Neural cell (in vitro differentiated cells): Measurements from ENCODE around the gene PGBD5. TPM values are rescaled to one million over a fixed set of nuclear protein-coding genes. Genes with fewer than 3 reads are reported as not detected.

Source experiments
- H2AFZ ChIP-seq: fragments of 200-600, 300-800 bp; sonication (generic), shearing (Covaris generic); 2 replicates; pipeline ENCODE4 v1.6.0; 2014; ENCODE audit warnings: low read depth, mild to moderate bottlenecking, antibody characterized with exemption, low read length, moderate library complexity
- H3F3A ChIP-seq: fragments of 200-600 bp; shearing (Covaris generic); 2 replicates; pipeline ENCODE4 v1.6.1; 2016; ENCODE audit warnings: mild to moderate bottlenecking, moderate library complexity, mixed read lengths, antibody characterized with exemption, low read length; ENCODE audit not compliant: insufficient read depth, poor library complexity, severe bottlenecking
- H3K27ac ChIP-seq: fragments of 200-600, 300-800 bp; sonication (generic), shearing (Covaris generic); 2 replicates; pipeline ENCODE4 v1.5.1; 2014; ENCODE audit warnings: mild to moderate bottlenecking, low read length, moderate library complexity
- H3K27me3 ChIP-seq: fragments of 300-800, 200-600 bp; sonication (generic), shearing (Covaris generic); 2 replicates; pipeline ENCODE4 v1.6.0; 2014; ENCODE audit warnings: mild to moderate bottlenecking, low read depth, low read length, moderate library complexity; ENCODE audit not compliant: insufficient read depth
- H3K36me3 ChIP-seq: fragments of 300-800, 200-600 bp; sonication (generic), shearing (Covaris generic); 2 replicates; pipeline ENCODE4 v1.5.1; 2014; ENCODE audit warnings: mild to moderate bottlenecking, antibody characterized with exemption, low read length, moderate library complexity; ENCODE audit not compliant: insufficient read depth
- H3K4me2 ChIP-seq: fragments of 300-800, 200-600 bp; sonication (generic), shearing (Covaris generic); 2 replicates; pipeline ENCODE4 v1.6.0; 2014; ENCODE audit warnings: mild to moderate bottlenecking, low read length
- H3K4me3 ChIP-seq: fragments of 300-800, 200-600 bp; sonication (generic), shearing (Covaris generic); 2 replicates; pipeline ENCODE4 v1.5.1; 2014; ENCODE audit warnings: mild to moderate bottlenecking, low read length, moderate library complexity
- H3K79me2 ChIP-seq: fragments of 200-600 bp; shearing (Covaris generic); replicated peaks from 2 replicates; pipeline ENCODE4 v1.6.0; 2014; ENCODE audit warnings: mild to moderate bottlenecking, low read length, moderate library complexity; ENCODE audit not compliant: insufficient read depth
- H3K9ac ChIP-seq: fragments of 300-800, 200-600 bp; sonication (generic), shearing (Covaris generic); 2 replicates; pipeline ENCODE4 v1.6.1; 2016; ENCODE audit warnings: mild to moderate bottlenecking, low read length, mixed read lengths
- H3K9me2 ChIP-seq: fragments of 200-600 bp; shearing (Covaris generic); 2 replicates; pipeline ENCODE4 v1.6.1; 2016; ENCODE audit warnings: mild to moderate bottlenecking, low read length, mixed read lengths; ENCODE audit not compliant: insufficient read depth
- H3K9me3 ChIP-seq: fragments of 200-600, 300-800 bp; sonication (generic), shearing (Covaris generic); 2 replicates; pipeline ENCODE4 v1.6.1; 2016; ENCODE audit warnings: mild to moderate bottlenecking, mixed run types, low read length, moderate library complexity, mixed read lengths
- H4K20me1 ChIP-seq: fragments of 200-600 bp; shearing (Covaris generic); 2 replicates; pipeline ENCODE4 v1.6.1; 2016; ENCODE audit warnings: mild to moderate bottlenecking, mixed run types; ENCODE audit not compliant: insufficient read depth
- EP300 ChIP-seq: fragments of 450-650 bp; conservative IDR thresholded peaks from 2 replicates; pipeline ENCODE4 v1.6.1; 2014; ENCODE audit warnings: antibody characterized with exemption, mild to moderate bottlenecking, moderate library complexity; ENCODE audit not compliant: poor library complexity, severe bottlenecking
- EZH2 ChIP-seq: fragments of 200-600, 300-800 bp; shearing (Covaris generic), sonication (generic); IDR thresholded peaks from 2 replicates; pipeline ENCODE4 v1.6.1; 2014; ENCODE audit warnings: antibody characterized with exemption, low read length, borderline replicate concordance, mild to moderate bottlenecking; ENCODE audit not compliant: insufficient read depth, poor library complexity, severe bottlenecking
- MXI1 ChIP-seq: fragments of 450-650 bp; conservative IDR thresholded peaks from 2 replicates; pipeline ENCODE4 v1.6.1; 2014; ENCODE audit warnings: antibody characterized with exemption, mild to moderate bottlenecking; ENCODE audit not compliant: poor library complexity, severe bottlenecking
- POLR2AphosphoS5 ChIP-seq: IDR thresholded peaks from 2 replicates; pipeline ENCODE4 v1.6.1; 2012
- RAD21 ChIP-seq: fragments of 450-650 bp; conservative IDR thresholded peaks from 2 replicates; pipeline ENCODE4 v1.6.1; 2014; ENCODE audit warnings: antibody characterized with exemption, mild to moderate bottlenecking, moderate library complexity
- SMC3 ChIP-seq: fragments of 450-650 bp; conservative IDR thresholded peaks from 2 replicates; pipeline ENCODE4 v1.6.1; 2014; ENCODE audit warnings: antibody characterized with exemption, mild to moderate bottlenecking, moderate library complexity; ENCODE audit not compliant: poor library complexity
- TAF1 ChIP-seq: IDR thresholded peaks from 2 replicates; pipeline ENCODE4 v1.6.1; 2012; ENCODE audit warnings: low read depth
- polyA plus RNA-seq: library from polyadenylated mRNA; depleted of rRNA; stranded (reverse); fragments of >200 nt; gene quantifications from 2 replicates; pipeline ENCODE4 v1.2.3, GENCODE V29; 2014
- TF ChIP-seq, protein P1 (sequence below): fragments of 450-650 bp; IDR thresholded peaks from 2 replicates; pipeline ENCODE4 v1.5.1; 2014; ENCODE audit warnings: antibody characterized with exemption, mild to moderate bottlenecking, moderate library complexity; ENCODE audit not compliant: poor library complexity, severe bottlenecking
- TF ChIP-seq, protein P2 (sequence below): IDR thresholded peaks from 2 replicates; pipeline ENCODE4 v1.6.1; 2012; ENCODE audit warnings: borderline replicate concordance

PGBD5 gene
- polyA plus RNA-seq, 1 donor from 2014 or later = 16.3 TPM

- Histone ChIP-seq H3K9me3 (no peaks in the 10 kb centered on the region), H4K20me1 (no peaks in the 10 kb centered on the region), H3K4me2 (no peak overlapping the region), H3K27ac (no peak overlapping the region), H3K79me2 (no peaks in the 10 kb centered on the region), H3K9ac (no peak overlapping the region), H3K27me3 (no peaks in the 10 kb centered on the region), H3K36me3 (no peaks in the 10 kb centered on the region), H2AFZ (no peak overlapping the region), H3K4me3 (no peak overlapping the region), H3K9me2 (no peaks in the 10 kb centered on the region), H3F3A (no peaks in the 10 kb centered on the region)
- TF ChIP-seq RAD21 (no peak), TAF1 (no peak), EP300 (no peak), EZH2 (no peak), SMC3 (no peak), MXI1 (no peak), POLR2AphosphoS5 (no peak)
- TF ChIP-seq, protein P1, sequence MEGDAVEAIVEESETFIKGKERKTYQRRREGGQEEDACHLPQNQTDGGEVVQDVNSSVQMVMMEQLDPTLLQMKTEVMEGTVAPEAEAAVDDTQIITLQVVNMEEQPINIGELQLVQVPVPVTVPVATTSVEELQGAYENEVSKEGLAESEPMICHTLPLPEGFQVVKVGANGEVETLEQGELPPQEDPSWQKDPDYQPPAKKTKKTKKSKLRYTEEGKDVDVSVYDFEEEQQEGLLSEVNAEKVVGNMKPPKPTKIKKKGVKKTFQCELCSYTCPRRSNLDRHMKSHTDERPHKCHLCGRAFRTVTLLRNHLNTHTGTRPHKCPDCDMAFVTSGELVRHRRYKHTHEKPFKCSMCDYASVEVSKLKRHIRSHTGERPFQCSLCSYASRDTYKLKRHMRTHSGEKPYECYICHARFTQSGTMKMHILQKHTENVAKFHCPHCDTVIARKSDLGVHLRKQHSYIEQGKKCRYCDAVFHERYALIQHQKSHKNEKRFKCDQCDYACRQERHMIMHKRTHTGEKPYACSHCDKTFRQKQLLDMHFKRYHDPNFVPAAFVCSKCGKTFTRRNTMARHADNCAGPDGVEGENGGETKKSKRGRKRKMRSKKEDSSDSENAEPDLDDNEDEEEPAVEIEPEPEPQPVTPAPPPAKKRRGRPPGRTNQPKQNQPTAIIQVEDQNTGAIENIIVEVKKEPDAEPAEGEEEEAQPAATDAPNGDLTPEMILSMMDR = no peak
- TF ChIP-seq, protein P2, sequence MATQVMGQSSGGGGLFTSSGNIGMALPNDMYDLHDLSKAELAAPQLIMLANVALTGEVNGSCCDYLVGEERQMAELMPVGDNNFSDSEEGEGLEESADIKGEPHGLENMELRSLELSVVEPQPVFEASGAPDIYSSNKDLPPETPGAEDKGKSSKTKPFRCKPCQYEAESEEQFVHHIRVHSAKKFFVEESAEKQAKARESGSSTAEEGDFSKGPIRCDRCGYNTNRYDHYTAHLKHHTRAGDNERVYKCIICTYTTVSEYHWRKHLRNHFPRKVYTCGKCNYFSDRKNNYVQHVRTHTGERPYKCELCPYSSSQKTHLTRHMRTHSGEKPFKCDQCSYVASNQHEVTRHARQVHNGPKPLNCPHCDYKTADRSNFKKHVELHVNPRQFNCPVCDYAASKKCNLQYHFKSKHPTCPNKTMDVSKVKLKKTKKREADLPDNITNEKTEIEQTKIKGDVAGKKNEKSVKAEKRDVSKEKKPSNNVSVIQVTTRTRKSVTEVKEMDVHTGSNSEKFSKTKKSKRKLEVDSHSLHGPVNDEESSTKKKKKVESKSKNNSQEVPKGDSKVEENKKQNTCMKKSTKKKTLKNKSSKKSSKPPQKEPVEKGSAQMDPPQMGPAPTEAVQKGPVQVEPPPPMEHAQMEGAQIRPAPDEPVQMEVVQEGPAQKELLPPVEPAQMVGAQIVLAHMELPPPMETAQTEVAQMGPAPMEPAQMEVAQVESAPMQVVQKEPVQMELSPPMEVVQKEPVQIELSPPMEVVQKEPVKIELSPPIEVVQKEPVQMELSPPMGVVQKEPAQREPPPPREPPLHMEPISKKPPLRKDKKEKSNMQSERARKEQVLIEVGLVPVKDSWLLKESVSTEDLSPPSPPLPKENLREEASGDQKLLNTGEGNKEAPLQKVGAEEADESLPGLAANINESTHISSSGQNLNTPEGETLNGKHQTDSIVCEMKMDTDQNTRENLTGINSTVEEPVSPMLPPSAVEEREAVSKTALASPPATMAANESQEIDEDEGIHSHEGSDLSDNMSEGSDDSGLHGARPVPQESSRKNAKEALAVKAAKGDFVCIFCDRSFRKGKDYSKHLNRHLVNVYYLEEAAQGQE = no peak
Observed at GRCh38 chr1:230441183-230442029, 15.3 kb upstream of the PGBD5 start.

DNA sequence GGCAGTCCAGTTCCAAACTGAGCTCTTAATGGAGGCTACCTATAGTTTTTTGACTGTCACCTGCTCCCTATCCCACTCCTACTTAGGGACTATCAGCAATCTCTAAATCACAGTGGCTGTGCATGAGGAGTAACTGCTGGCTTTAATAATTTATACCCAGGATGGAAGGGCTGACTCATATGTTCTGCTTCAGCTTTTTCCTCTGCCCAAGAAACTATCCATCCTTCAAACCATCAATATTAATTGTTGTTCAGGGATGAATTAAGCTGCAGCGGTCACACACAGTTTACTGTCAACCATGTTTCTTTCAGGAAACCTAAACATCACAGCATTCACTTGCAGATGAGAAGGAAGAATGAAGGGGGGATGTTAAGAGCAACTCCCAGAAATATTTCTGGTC lies 9.0 kb upstream of the PGBD5 start:
- Histone ChIP-seq H3K27ac (no peak overlapping the region), H3F3A (no peaks in the 10 kb centered on the region), H2AFZ (no peak overlapping the region), H3K36me3 (no peaks in the 10 kb centered on the region), H3K4me2 (no peak overlapping the region), H3K79me2 (no peaks in the 10 kb centered on the region), H3K9me2 (no peaks in the 10 kb centered on the region), H4K20me1 (no peaks in the 10 kb centered on the region), H3K9me3 (no peaks in the 10 kb centered on the region), H3K9ac (no peak overlapping the region), H3K4me3 (no peak overlapping the region), H3K27me3 (no peaks in the 10 kb centered on the region)
- TF ChIP-seq POLR2AphosphoS5 = no peak
- TF ChIP-seq, protein P1 = no peak
- no peak for TF ChIP-seq EZH2
- TF ChIP-seq EP300 = no peak
- TF ChIP-seq RAD21 = no peak
- TF ChIP-seq MXI1 = no peak
- TF ChIP-seq TAF1 = no peak
- TF ChIP-seq, protein P2 = no peak
- no peak for TF ChIP-seq SMC3
